Fibroblast of the aortic adventitia (primary cell): ENCODE measurements around the gene MAP2K2. TPM values are rescaled to one million over a fixed set of nuclear protein-coding genes. Genes with fewer than 3 reads are reported as not detected.

Experiments
- DNase-seq: peaks from one replicate; pipeline ENCODE4 v3.0.0-alpha.2; 2010; ENCODE audit warnings: low read depth
- H3K4me3 ChIP-seq: 2 replicates; pipeline ENCODE4 v1.5.1; 2011; ENCODE audit warnings: low read depth, mild to moderate bottlenecking, control low read depth, low read length, moderate library complexity
- total RNA-seq: library from RNA; depleted of rRNA; stranded (reverse); fragments of >200 nt; gene quantifications from 2 replicates; pipeline ENCODE4 v1.2.3, GENCODE V29; 2012; ENCODE audit warnings: low replicate concordance
- TF ChIP-seq, protein P1 (sequence below): IDR thresholded peaks from 2 replicates; pipeline ENCODE4 v1.5.1; 2011; ENCODE audit warnings: mild to moderate bottlenecking, low read length, control low read depth, inconsistent platforms; ENCODE audit not compliant: insufficient read depth

MAP2K2 gene
- total RNA-seq, 1 donor = 177 TPM

- no peak overlapping the region for H3K4me3 ChIP-seq
- TF ChIP-seq, protein P1, sequence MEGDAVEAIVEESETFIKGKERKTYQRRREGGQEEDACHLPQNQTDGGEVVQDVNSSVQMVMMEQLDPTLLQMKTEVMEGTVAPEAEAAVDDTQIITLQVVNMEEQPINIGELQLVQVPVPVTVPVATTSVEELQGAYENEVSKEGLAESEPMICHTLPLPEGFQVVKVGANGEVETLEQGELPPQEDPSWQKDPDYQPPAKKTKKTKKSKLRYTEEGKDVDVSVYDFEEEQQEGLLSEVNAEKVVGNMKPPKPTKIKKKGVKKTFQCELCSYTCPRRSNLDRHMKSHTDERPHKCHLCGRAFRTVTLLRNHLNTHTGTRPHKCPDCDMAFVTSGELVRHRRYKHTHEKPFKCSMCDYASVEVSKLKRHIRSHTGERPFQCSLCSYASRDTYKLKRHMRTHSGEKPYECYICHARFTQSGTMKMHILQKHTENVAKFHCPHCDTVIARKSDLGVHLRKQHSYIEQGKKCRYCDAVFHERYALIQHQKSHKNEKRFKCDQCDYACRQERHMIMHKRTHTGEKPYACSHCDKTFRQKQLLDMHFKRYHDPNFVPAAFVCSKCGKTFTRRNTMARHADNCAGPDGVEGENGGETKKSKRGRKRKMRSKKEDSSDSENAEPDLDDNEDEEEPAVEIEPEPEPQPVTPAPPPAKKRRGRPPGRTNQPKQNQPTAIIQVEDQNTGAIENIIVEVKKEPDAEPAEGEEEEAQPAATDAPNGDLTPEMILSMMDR = no peak
- DNase-seq = no peak
These were observed 70.2 kb downstream of the MAP2K2 start for GRCh38 chr19:4053423-4054324.

DNA sequence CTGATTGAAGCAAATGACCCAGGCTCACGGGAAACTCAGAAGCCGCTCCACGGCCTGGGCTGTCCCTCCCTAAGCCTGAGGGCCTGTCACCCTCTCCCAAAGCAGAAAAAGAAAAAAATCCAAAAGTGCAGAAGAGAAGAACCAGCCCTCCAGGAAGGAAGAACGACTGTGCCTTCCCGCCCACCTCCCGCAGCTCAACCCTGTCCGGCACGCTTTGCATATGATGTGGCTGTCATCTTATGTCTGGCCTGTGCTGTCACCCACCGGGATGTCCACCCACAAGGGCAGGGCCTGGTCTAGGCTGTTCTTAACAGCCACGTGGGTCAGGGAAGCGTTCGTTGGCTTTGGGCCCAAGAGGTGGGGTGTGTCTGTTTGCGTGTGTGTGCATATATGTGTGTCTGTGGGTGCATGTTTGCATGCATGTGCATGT lies 70.9 kb downstream of the MAP2K2 start:
- no peak overlapping the region for H3K4me3 ChIP-seq
- no peak for DNase-seq
- TF ChIP-seq, protein P1 = no peak

- no peak overlapping the region for H3K4me3 ChIP-seq
- peak; percentile 47 for DNase-seq
- TF ChIP-seq, protein P1 = no peak
These were observed 71.6 kb downstream of the MAP2K2 start for GRCh38 chr19:4052114-4052992.

GRCh38 chr19:4051175-4052101 lies 72.5 kb downstream of the MAP2K2 start:
- TF ChIP-seq, protein P1 = no peak
- peak; percentile 43 for DNase-seq
- H3K4me3 ChIP-seq = no peak overlapping the region

DNA sequence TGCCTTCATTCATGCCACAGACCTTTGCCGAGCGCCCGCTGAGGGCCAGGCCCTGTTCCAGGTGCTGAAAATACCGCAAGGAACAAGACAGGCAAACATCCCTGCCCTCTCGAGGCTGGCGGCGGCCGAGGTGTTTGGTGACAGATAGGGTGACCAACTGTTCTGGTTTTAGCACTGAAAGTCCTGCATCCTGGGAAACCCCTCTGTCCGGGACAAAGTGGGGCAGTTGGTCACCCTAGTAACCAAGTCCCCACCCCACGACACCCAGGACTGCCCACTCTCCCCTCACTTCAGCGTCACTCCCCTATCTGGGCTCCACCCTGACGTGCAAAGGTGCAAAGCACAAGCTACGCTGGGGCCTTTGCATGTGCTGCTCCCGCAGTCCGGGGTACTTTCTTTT lies 74.5 kb downstream of the MAP2K2 start:
- DNase-seq = no peak
- TF ChIP-seq, protein P1 = no peak
- H3K4me3 ChIP-seq = no peak overlapping the region
